ENCODE data around the gene XPNPEP2.

- TF ChIP-seq CTCF (IDR thresholded peaks at IDR 0.05) = no peak
- TF ChIP-seq POLR2A (IDR thresholded peaks at IDR 0.05) = no peak
These were observed 49.7 kb downstream of the XPNPEP2 start for GRCh38 chrX:129788527-129788926.

All from uterus (tissue), 2 donors.